ENCODE results near the gene CDKN1C. TPM values are rescaled to one million over a fixed set of nuclear protein-coding genes. Genes with fewer than 3 reads are reported as not detected.

CDKN1C gene
- 42.1 TPM for total RNA-seq
- long read RNA-seq, transcript CDKN1C-205 (2 exons, 944 nt): minor isoform, 12 of 40 reads
- long read RNA-seq, transcript CDKN1C-203 (3 exons, 1,930 nt): minor isoform, 5 of 40 reads
- long read RNA-seq, transcript CDKN1C-204 (4 exons, 1,771 nt): major isoform, 16 of 40 reads
- long read RNA-seq, partial matches to known transcripts: 4 of 40 reads
- long read RNA-seq, other reads (novel, unspliced or antisense): 0 of 40 reads

GRCh38 chr11:2885678-2886081 is at the start of gene CDKN1C:
Gene CDKN1C, minus strand, starts transcription at chr11:2885775. Its CDS starts 319 bp downstream, at chr11:2885456.
- Histone ChIP-seq H3K27me3 (no peaks in the 10 kb centered on the region), H3K27ac (peak within 1 kb of the TSS; percentile 86), H3K4me1 (peaks cover 12% of the 10 kb centered on the region), H3K4me3 (peak within 1 kb of the TSS; percentile 79), H3K36me3 (no peaks in the 10 kb centered on the region), H3K9me3 (no peaks in the 10 kb centered on the region)
- ATAC-seq: peak; percentile 84
- intact Hi-C loops (cut with DNase I): loop anchor here (10.0 kb wide), 1 partner anchor 81 kb away; no protein-coding TSS in a partner anchor
- DNase-seq: peak; percentile 92
- TF ChIP-seq, protein P1, sequence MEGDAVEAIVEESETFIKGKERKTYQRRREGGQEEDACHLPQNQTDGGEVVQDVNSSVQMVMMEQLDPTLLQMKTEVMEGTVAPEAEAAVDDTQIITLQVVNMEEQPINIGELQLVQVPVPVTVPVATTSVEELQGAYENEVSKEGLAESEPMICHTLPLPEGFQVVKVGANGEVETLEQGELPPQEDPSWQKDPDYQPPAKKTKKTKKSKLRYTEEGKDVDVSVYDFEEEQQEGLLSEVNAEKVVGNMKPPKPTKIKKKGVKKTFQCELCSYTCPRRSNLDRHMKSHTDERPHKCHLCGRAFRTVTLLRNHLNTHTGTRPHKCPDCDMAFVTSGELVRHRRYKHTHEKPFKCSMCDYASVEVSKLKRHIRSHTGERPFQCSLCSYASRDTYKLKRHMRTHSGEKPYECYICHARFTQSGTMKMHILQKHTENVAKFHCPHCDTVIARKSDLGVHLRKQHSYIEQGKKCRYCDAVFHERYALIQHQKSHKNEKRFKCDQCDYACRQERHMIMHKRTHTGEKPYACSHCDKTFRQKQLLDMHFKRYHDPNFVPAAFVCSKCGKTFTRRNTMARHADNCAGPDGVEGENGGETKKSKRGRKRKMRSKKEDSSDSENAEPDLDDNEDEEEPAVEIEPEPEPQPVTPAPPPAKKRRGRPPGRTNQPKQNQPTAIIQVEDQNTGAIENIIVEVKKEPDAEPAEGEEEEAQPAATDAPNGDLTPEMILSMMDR (IDR thresholded peaks at IDR 0.05): no peak

DNA sequence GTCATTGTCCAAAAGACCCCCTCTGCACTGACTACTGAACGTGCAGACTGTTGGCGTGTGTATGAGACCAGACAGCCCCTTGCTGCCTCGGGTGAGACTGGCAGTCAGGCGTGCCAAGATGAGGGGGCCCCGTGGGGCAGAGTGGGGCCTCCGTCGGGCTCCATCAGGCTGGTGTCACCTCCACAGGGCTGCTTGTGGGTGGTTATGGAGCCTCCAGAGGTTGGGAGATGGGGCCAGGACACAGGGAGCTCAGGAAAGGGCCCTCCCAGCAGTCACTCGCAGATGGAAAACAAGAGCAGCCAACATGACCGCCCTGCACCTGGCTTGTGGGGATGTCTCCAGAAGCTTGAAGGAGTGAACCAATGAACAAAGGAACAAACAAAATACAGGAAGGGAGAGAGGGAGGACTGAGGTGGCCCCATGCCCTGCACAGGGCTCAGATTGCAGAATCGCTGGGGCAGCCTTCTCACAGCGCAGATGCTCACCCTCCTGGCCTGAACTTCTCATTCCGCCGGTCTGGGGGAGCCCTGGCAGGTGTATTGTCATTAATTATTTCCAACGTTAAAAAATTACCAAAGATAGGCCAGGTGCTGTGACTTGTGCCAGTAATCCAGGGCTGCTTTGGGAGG is 49.1 kb upstream of the CDKN1C start:
- DNase-seq (peak; percentile 45), ATAC-seq (no peak)

GRCh38 chr11:2934021-2934550 is 48.5 kb upstream of the CDKN1C start:
- Histone ChIP-seq H3K27me3 (no peaks in the 10 kb centered on the region), H3K36me3 (no peaks in the 10 kb centered on the region), H3K4me1 (peaks cover 8% of the 10 kb centered on the region), H3K27ac (no peak overlapping the region), H3K4me3 (no peak overlapping the region), H3K9me3 (no peaks in the 10 kb centered on the region)
- TF ChIP-seq, protein P1 (IDR thresholded peaks at IDR 0.05): no peak
- no peak for ATAC-seq
- no peak for DNase-seq
- intact Hi-C loops (cut with DNase I): no loop called here

More for the DNA sequence above, 49.1 kb upstream of the CDKN1C start:
- Histone ChIP-seq H3K9me3 (no peaks in the 10 kb centered on the region), H3K4me1 (peaks cover 7% of the 10 kb centered on the region), H3K27me3 (no peaks in the 10 kb centered on the region), H3K4me3 (no peak overlapping the region), H3K27ac (no peak overlapping the region), H3K36me3 (no peaks in the 10 kb centered on the region)
- TF ChIP-seq, protein P1 (IDR thresholded peaks at IDR 0.05): no peak
- intact Hi-C loops (cut with DNase I): no loop called here

DNA sequence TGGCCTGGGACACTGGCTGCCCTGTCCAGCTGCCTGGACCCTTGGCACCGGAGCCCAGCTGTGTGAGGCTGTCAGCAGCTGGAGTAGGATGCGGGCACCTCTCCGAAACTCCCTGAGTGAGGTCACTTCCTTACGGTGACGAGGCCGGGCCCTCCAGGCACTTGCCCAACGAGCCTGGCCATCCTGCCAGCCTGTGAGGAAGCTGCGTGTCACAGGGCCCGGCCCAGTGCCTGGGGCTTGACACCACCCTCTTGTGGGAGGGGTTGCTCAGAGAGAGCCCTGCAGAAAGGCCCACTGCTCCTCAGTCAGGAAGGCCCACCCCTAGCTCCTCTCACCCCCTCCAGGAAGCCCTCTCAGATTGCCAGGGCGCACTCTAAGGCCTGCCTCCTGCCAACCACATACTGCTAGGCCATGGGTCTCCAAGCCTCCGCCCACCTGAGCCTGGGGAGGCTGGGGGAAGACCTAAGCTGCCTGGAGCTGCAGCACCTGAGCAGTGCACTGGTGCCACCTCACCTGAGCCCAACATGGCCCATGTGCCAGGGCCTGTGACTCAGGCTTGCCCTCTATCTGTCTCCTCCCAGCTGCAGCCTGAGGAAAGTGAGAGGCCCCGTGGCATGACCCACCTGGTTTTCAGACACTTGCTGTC is 47.9 kb upstream of the CDKN1C start:
- peak; percentile 81 for ATAC-seq
- Histone ChIP-seq H3K27me3 (peaks cover 1% of the 10 kb centered on the region), H3K27ac (no peak overlapping the region), H3K9me3 (no peaks in the 10 kb centered on the region), H3K4me3 (no peak overlapping the region), H3K4me1 (peaks cover 10% of the 10 kb centered on the region), H3K36me3 (no peaks in the 10 kb centered on the region)
- intact Hi-C loops (cut with DNase I): no loop called here
- TF ChIP-seq, protein P1 (IDR thresholded peaks at IDR 0.05): no peak
- peak; percentile 94 for DNase-seq

- Histone ChIP-seq H3K27me3 (peaks cover 8% of the 10 kb centered on the region), H3K27ac (no peak overlapping the region), H3K4me1 (peaks cover 17% of the 10 kb centered on the region), H3K4me3 (no peak overlapping the region), H3K9me3 (no peaks in the 10 kb centered on the region), H3K36me3 (no peaks in the 10 kb centered on the region)
- TF ChIP-seq, protein P1 (IDR thresholded peaks at IDR 0.05): no peak
- DNase-seq: peak; percentile 65
- intact Hi-C loops (cut with DNase I): no loop called here
- no peak for ATAC-seq
These were observed 47.3 kb upstream of the CDKN1C start for GRCh38 chr11:2932850-2933251.

Measured in upper lobe of right lung (tissue), 1 donor.